Measurements from ENCODE around the gene CFAP97D2.

DNA sequence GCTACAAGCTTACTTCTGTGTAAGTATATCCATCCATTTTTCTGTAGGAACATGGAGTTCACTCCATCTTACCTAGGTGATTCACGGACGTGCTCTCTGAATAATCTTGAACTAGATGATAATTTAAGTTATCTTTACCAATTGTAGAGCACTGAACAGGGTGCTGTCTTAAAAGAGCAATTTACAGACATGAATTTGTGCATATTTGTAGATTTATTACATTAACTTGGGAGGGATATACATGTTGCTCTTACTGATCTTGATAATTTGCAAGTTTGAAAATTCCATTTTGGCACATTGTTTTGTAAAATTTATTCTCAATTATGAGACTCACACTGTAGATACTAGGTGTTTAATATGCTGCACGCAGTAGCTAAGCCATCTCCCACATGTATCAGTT, 64.9 kb downstream of the CFAP97D2 start:
- TF ChIP-seq, protein P1, sequence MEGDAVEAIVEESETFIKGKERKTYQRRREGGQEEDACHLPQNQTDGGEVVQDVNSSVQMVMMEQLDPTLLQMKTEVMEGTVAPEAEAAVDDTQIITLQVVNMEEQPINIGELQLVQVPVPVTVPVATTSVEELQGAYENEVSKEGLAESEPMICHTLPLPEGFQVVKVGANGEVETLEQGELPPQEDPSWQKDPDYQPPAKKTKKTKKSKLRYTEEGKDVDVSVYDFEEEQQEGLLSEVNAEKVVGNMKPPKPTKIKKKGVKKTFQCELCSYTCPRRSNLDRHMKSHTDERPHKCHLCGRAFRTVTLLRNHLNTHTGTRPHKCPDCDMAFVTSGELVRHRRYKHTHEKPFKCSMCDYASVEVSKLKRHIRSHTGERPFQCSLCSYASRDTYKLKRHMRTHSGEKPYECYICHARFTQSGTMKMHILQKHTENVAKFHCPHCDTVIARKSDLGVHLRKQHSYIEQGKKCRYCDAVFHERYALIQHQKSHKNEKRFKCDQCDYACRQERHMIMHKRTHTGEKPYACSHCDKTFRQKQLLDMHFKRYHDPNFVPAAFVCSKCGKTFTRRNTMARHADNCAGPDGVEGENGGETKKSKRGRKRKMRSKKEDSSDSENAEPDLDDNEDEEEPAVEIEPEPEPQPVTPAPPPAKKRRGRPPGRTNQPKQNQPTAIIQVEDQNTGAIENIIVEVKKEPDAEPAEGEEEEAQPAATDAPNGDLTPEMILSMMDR (conservative IDR thresholded peaks at IDR 0.05 in 1 of 2, IDR thresholded peaks at IDR 0.05 in 1 of 2; ENCODE audit: extremely low read depth in 1 of 2, insufficient read depth in 1 of 2, low read depth in 1 of 2, low read length in 2 of 2) = no peak
- TF ChIP-seq EZH2 (IDR thresholded peaks at IDR 0.05; ENCODE audit: borderline replicate concordance, low read length) = no peak

Data from mammary epithelial cell (primary cell).